ENCODE data around the gene SHC3.

- no peak for TF ChIP-seq CTCF (IDR thresholded peaks at IDR 0.05)
- no peak for TF ChIP-seq POLR2A (IDR thresholded peaks at IDR 0.05)
These were observed 69.0 kb downstream of the SHC3 start for GRCh38 chr9:89109666-89110065.

Data from esophagus squamous epithelium (tissue), 4 donors.